PC-3 (cell line): Measurements from ENCODE around the gene APC. TPM values are rescaled to one million over a fixed set of nuclear protein-coding genes. Genes with fewer than 3 reads are reported as not detected.

Experiments used
- ATAC-seq: fragments of 200-7000 bp; cut with Tn5 transposase; 2 replicates; pipeline ENCODE4 v1.9.1; 2020; ENCODE audit warnings: mild to moderate bottlenecking, moderate library complexity
- BruUV-seq: library from RNA; stranded (reverse); fragments of 400-500 nt; replicated peaks from 2 replicates; lab custom pipeline; 2021; lab: Mats Ljungman, UMichigan
- CTCF ChIA-PET: fragments of 300-600 bp; sonication (Branson Sonifier 250); formaldehyde crosslinking; loops from one replicate; lab custom pipeline; 2022; ENCODE audit warnings: antibody characterized with exemption; lab: Charles Lee
- POLR2A ChIA-PET: fragments of 300-600 bp; sonication (Branson Sonifier 250); formaldehyde crosslinking; loops from one replicate; lab custom pipeline; 2022; ENCODE audit warnings: antibody characterized with exemption; ENCODE audit not compliant: unreplicated experiment; lab: Charles Lee
- DNase-seq: peaks from one replicate; pipeline ENCODE4 v3.0.0-alpha.2; 2015
- H2AFZ ChIP-seq: fragments of 300-600 bp; sonication (generic); 2 replicates; pipeline ENCODE4 v1.6.0; 2016; ENCODE audit warnings: antibody characterized with exemption, low read length
- H3F3A ChIP-seq: fragments of 300-600 bp; sonication (generic); one replicate; pipeline ENCODE4 v1.6.0; 2017; ENCODE audit warnings: antibody characterized with exemption, low read length, control low read depth, mild to moderate bottlenecking; ENCODE audit not compliant: unreplicated experiment
- H3K27ac ChIP-seq: fragments of 300-600 bp; sonication (generic); 2 replicates; pipeline ENCODE4 v1.5.1; 2016; ENCODE audit warnings: mild to moderate bottlenecking, low read length
- H3K27me3 ChIP-seq: fragments of 300-600 bp; sonication (generic); 2 replicates; pipeline ENCODE4 v1.6.1; 2016; ENCODE audit warnings: low read length, mixed read lengths
- H3K36me3 ChIP-seq: fragments of 300-600 bp; sonication (generic); 2 replicates; pipeline ENCODE4 v1.6.1; 2016; ENCODE audit warnings: low read depth, mixed run types, low read length, mixed read lengths
- H3K4me1 ChIP-seq: fragments of 300-600 bp; sonication (generic); 2 replicates; pipeline ENCODE4 v1.5.1; 2016; ENCODE audit warnings: low read length; ENCODE audit not compliant: insufficient read depth
- H3K4me2 ChIP-seq: fragments of 300-600 bp; sonication (generic); 2 replicates; pipeline ENCODE4 v1.6.0; 2016; ENCODE audit warnings: low read length
- H3K4me3 ChIP-seq: fragments of 300-600 bp; sonication (generic); 2 replicates; pipeline ENCODE4 v1.5.1; 2016; ENCODE audit warnings: mild to moderate bottlenecking, low read length, mixed read lengths
- H3K79me2 ChIP-seq: fragments of 300-600 bp; sonication (generic); 2 replicates; pipeline ENCODE4 v1.6.1; 2017; ENCODE audit warnings: low read length, mixed read lengths
- H3K9ac ChIP-seq: fragments of 300-600 bp; sonication (generic); 2 replicates; pipeline ENCODE4 v1.6.0; 2016; ENCODE audit warnings: mild to moderate bottlenecking, low read length
- H3K9me2 ChIP-seq: fragments of 300-600 bp; sonication (generic); replicated peaks from 2 replicates; pipeline ENCODE4 v1.6.1; 2016; ENCODE audit warnings: mixed run types, low read length, mixed read lengths
- H3K9me3 ChIP-seq: fragments of 300-600 bp; sonication (generic); 2 replicates; pipeline ENCODE4 v1.6.1; 2016; ENCODE audit warnings: low read length, mixed read lengths
- H4K20me1 ChIP-seq: fragments of 300-600 bp; sonication (generic); 2 replicates; pipeline ENCODE4 v1.6.1; 2016; ENCODE audit warnings: low read length, mixed read lengths
- CTCF ChIP-seq: fragments of 300-600 bp; sonication (generic); conservative IDR thresholded peaks from 2 replicates; pipeline ENCODE4 v1.5.1; 2017; ENCODE audit warnings: antibody characterized with exemption, low read depth, mild to moderate bottlenecking, low read length
- EZH2 ChIP-seq: fragments of 300-600 bp; sonication (generic); IDR thresholded peaks from one replicate; pipeline ENCODE4 v1.6.1; 2017; ENCODE audit warnings: antibody characterized with exemption, mild to moderate bottlenecking, low read length; ENCODE audit not compliant: unreplicated experiment
- EZH2phosphoT487 ChIP-seq: fragments of 300-600 bp; sonication (generic); IDR thresholded peaks from 2 replicates; pipeline ENCODE4 v1.6.1; 2018; ENCODE audit warnings: mild to moderate bottlenecking, antibody characterized with exemption, low read length, borderline replicate concordance
- intact Hi-C: fragments of 100-400 bp; cut with micrococcal nuclease; formaldehyde crosslinking; loops from 2 replicates; pipeline ENCODE4 v1.9.0; 2023
- total RNA-seq: library from RNA; depleted of rRNA; stranded (reverse); fragments of >200 nt; gene quantifications from 2 replicates; pipeline ENCODE4 v1.2.3, GENCODE V29; 2014

APC gene
- total RNA-seq, 1 experiment from 2014 or later: 31.7 TPM

- Histone ChIP-seq H3K79me2 (peaks cover 31% of the 10 kb centered on the region), H3K4me3 (no peak overlapping the region), H3K4me1 (peaks cover 11% of the 10 kb centered on the region), H3K9me2 (no peaks in the 10 kb centered on the region), H3K27me3 (no peaks in the 10 kb centered on the region), H3K4me2 (no peak overlapping the region), H4K20me1 (peaks cover 9% of the 10 kb centered on the region; the same call in 1 of the 2 replicates), H3K36me3 (peaks cover 53% of the 10 kb centered on the region), H3K9ac (no peak overlapping the region), H3F3A (no peaks in the 10 kb centered on the region), H3K9me3 (no peaks in the 10 kb centered on the region), H3K27ac (no peak overlapping the region), H2AFZ (no peak overlapping the region)
- TF ChIP-seq EZH2phosphoT487 (no peak), CTCF (no peak), EZH2 (no peak)
- intact Hi-C loops: no loop called here
- no TSS peak for BruUV-seq
- no peak for DNase-seq
- POLR2A ChIA-PET: no interaction called here
- CTCF ChIA-PET: no interaction called here
- ATAC-seq: no peak
Measured at GRCh38 chr5:112867411-112867810, 129.7 kb downstream of the APC start.

GRCh38 chr5:112869948-112870347 is 132.3 kb downstream of the APC start:
- Histone ChIP-seq H3F3A (no peaks in the 10 kb centered on the region), H3K9ac (no peak overlapping the region), H3K9me2 (no peaks in the 10 kb centered on the region), H2AFZ (no peak overlapping the region), H3K79me2 (peaks cover 5% of the 10 kb centered on the region), H3K9me3 (no peaks in the 10 kb centered on the region), H3K27me3 (no peaks in the 10 kb centered on the region), H4K20me1 (no peaks in the 10 kb centered on the region), H3K4me3 (no peak overlapping the region), H3K36me3 (peaks cover 31% of the 10 kb centered on the region), H3K27ac (no peak overlapping the region), H3K4me1 (no peaks in the 10 kb centered on the region), H3K4me2 (no peak overlapping the region)
- no peak for TF ChIP-seq CTCF
- TF ChIP-seq EZH2phosphoT487: no peak
- no peak for ATAC-seq
- intact Hi-C loops: no loop called here
- BruUV-seq: no TSS peak
- no peak for DNase-seq
- CTCF ChIA-PET: no interaction called here
- POLR2A ChIA-PET: no interaction called here

GRCh38 chr5:112870966-112871365 is 133.3 kb downstream of the APC start:
- H4K20me1 ChIP-seq: no peaks in the 10 kb centered on the region
- no peak overlapping the region for H3K9ac ChIP-seq
- ATAC-seq (no peak), DNase-seq (no peak)
- POLR2A ChIA-PET: no interaction called here
- H3K27ac ChIP-seq: no peak overlapping the region
- no peaks in the 10 kb centered on the region for H3F3A ChIP-seq
- H3K4me1 ChIP-seq: no peaks in the 10 kb centered on the region
- no peaks in the 10 kb centered on the region for H3K9me2 ChIP-seq
- TF ChIP-seq CTCF (no peak), EZH2phosphoT487 (no peak), EZH2 (no peak)
- CTCF ChIA-PET: no interaction called here
- H3K4me2 ChIP-seq: no peak overlapping the region
- no TSS peak for BruUV-seq
- no peaks in the 10 kb centered on the region for H3K27me3 ChIP-seq
- no peaks in the 10 kb centered on the region for H3K9me3 ChIP-seq
- peaks cover 28% of the 10 kb centered on the region for H3K36me3 ChIP-seq
- no peak overlapping the region for H2AFZ ChIP-seq
- H3K79me2 ChIP-seq: no peaks in the 10 kb centered on the region
- H3K4me3 ChIP-seq: no peak overlapping the region
- intact Hi-C loops: no loop called here
